NB4 (cell line): ENCODE results near the gene SCARB1.

ENCODE experiments used
- CTCF ChIP-seq: IDR thresholded peaks from one replicate; pipeline ENCODE4 v1.5.1; 2012; ENCODE audit warnings: low read depth, low read length
- MAX ChIP-seq: IDR thresholded peaks from 2 replicates; pipeline ENCODE4 v1.6.1; 2011; ENCODE audit warnings: low read depth, low read length
- MYC ChIP-seq: IDR thresholded peaks from 2 replicates; pipeline ENCODE4 v1.6.1; 2011; ENCODE audit warnings: low read depth, low read length
- POLR2A ChIP-seq: IDR thresholded peaks from 2 replicates; pipeline ENCODE4 v1.6.1; 2011; ENCODE audit warnings: mild to moderate bottlenecking; ENCODE audit not compliant: insufficient read length; ENCODE audit errors: extremely low read depth

- TF ChIP-seq CTCF = no peak
- TF ChIP-seq POLR2A = no peak
- TF ChIP-seq MAX = no peak
- no peak for TF ChIP-seq MYC
Measured at GRCh38 chr12:124893792-124894516, 30.3 kb upstream of the SCARB1 start.
